GM19099 (cell line): ENCODE results near the gene SLC15A3.

Source experiments
- POLR2A ChIP-seq: IDR thresholded peaks from 3 replicates; pipeline ENCODE4 v1.6.1; 2011; ENCODE audit warnings: low read depth; ENCODE audit not compliant: insufficient read length; ENCODE audit errors: extremely low read depth

SLC15A3 gene

DNA sequence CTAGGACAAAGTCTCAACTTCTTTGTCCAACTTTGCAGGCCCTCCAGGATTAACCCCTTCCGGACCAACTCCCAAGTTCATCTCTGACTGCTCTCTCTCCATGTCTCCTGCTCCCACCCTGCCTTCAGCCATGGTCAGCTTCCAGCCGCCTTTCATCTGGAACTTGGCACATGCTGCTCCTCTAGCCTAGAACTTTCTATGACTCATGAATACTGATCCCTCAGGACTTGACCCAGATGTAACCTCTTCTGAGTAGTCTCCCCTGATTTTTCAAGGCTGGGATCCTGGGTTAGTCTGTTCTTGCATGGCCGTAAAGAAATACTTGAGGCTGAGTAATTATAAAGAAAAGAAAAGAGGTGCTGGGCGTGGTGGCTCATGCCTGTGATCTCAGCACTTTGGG lies 5.2 kb upstream of the SLC15A3 start:
- TF ChIP-seq POLR2A: no peak

DNA sequence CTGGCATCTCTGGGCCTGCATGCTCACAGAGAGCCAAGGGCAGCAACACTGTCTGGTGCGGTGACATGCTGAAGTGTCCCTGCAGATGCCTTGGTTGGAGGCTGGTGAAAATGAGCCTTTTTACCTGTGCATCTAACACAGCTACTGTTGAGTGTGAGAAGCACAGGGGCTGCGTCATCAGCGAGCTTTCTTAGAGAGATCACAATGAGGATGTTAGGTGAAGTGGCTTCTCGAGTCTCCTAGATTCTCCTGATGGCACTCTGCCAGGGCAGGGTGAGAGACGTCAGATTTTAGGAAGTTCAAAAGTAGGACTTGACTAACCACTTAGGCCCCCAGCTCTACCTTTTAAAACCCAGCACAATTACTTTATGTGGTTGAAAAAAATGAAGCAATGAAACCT lies 3.6 kb upstream of the SLC15A3 start:
- no peak for TF ChIP-seq POLR2A

DNA sequence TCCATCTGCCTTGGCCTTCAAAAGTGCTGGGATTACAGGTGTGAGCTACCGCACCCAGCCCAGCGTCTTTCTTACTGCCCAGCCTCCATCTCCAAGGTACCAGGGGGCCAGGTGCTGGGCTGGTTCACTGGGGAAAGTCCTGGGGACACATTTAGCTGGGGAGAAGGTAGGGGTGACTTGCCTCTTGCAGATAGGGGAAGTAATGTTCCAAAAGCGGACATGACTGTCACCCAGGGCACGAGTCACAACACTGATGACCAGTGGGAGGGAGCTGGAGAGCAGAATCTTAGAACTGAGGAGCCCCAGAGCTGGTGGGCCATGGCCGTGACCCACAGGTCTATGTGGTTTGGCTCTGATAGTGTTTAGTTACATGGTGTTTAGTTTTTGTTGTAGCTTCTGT lies 2.4 kb upstream of the SLC15A3 start:
- TF ChIP-seq POLR2A: no peak

DNA sequence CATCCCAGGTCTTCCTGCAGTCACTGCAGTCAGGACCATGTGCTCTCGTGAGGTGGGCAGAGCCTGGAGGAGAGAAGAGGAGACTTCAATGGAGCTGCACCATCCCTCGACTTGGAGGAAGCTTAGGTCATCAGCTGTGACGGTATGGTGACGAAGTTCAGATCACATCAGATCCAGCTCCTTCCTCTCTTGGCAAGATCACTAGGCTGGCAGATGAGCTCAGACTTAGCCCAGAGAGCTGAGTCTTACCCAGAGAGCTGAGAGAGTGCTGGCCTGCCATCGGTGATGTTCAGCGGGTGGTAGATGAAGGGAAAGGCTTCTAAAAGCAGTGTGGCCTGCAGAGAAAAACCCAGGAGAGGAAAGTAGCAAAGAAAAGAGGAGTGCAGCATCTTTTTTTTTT lies 1.8 kb upstream of the SLC15A3 start:
- TF ChIP-seq POLR2A: no peak

DNA sequence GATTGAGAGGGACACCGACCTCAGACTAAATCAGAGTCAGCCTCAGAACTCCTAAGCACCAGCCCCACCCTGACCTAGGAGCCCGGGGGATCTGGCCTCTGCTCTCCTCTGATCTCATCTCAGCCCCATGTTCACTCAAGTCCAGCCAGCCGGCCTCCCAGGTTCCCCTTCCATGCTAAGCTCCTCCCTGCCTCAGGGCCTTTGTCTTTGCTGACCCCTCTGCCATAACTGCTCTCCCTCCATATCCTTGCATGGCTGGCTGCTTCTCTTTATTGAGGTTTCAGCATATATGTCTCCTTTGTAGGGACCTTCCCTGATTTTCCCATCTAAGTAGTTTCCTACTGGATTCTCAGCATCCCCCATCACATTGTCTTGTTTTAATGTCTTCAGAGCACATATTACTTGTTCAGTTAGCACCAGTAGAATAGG lies 780 bp upstream of the SLC15A3 start:
- TF ChIP-seq POLR2A: peak; percentile 43

DNA sequence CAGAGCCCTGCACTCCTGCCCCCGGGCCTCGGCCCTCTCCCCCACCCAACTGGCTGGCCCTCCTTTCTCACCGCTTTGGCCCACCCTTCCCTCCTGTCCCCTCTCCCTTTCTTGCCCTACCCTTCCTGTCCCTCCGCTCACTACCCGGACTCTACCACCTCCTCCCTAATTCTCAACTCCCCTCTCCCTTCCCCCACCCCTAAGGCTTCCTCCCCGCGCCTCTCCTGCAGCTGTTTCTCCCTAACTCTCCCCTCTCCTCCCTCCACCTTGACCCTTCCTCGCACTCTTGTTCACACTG lies 421 bp downstream of the SLC15A3 start:
- no peak for TF ChIP-seq POLR2A

DNA sequence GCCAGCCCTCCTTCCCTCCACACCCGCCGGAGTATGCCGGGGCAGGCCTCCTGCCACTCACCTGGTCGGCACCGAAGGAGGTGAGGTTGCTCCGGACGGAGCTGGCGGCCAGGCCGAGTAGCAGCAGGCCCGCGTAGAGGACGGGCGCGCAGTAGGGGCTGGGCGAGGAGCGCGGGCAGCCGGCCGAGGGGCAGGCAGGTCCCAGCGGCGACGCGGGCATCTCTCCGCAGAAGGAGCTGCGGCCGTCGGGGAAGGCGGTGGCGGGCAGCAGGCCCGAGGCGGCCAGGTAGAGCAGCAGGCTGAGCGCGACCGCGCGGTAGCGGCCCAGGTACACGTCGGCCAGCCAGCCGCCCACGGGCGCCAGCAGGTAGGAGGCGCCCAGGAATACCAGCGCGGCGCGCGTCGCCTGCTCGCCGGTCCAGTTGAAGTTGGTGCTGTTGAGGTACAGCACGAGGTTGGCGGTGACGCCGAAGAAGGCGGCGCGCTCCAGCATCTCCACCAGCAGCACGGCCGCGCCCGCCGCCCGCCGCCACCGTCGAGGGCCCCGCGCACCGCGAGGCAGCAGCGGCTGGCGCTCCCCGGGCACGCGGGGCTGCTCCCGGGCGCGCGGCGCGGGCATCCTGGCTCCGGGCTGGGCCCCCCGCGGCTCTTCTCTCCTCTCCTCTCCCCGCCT lies 907 bp downstream of the SLC15A3 start:
- peak; percentile 52 for TF ChIP-seq POLR2A

DNA sequence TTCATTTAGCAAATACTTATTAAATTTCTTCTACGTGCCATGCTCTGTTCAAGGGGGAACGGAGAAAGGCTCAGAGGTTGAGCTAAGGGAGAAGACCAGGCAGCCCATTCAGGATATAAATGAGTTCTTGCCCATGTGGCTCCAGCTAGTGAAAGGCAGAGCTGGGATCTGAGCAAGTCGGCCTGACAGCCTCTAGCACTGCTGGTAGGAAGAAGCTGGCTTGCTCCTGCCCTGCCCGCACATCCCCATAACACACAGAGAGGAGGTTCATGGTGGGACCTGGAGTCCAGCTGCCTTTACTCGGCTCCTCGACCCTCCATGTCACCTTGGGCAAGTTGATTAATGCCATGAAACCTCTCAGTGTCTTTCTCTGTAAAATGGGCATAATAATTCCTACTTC lies 2.0 kb downstream of the SLC15A3 start:
- TF ChIP-seq POLR2A: no peak

DNA sequence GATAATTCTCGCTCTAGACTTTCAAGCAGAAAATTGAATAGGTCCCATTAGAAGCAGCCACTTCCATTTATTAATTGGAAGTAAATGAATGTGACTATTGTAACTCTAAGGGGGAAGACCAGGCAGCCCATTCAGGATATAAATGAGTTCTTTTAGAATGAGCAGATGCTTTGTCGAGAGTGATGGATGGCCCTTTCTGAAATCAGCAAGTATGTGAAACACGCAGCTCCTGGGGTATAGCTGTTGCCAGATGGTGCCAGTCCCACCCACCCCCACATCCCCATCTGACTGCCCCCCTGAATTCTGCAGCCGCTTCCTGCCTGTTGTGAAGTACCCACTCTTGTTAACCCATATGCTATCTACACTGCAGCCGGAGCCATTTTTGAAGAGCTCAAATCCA lies 3.7 kb downstream of the SLC15A3 start:
- no peak for TF ChIP-seq POLR2A

DNA sequence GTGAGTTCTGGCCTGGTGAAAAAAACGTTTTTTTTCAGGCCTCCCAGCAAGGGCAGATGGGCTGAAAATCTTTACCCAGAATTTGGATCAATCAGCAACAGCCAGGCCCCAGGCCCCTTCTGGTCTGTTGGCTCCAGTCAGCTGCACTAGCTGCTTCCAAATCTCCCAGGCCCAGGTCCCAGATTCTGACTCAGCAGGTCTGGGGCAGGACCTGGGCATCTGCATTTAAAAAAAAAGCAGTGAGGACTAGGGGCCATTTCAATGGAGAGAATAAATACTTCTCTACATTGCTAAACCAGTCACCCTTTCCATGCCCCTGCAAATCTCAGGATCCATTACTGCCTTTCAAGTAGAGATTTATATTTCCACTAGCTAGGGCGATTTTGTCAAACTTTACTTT lies 4.3 kb downstream of the SLC15A3 start:
- TF ChIP-seq POLR2A: no peak

DNA sequence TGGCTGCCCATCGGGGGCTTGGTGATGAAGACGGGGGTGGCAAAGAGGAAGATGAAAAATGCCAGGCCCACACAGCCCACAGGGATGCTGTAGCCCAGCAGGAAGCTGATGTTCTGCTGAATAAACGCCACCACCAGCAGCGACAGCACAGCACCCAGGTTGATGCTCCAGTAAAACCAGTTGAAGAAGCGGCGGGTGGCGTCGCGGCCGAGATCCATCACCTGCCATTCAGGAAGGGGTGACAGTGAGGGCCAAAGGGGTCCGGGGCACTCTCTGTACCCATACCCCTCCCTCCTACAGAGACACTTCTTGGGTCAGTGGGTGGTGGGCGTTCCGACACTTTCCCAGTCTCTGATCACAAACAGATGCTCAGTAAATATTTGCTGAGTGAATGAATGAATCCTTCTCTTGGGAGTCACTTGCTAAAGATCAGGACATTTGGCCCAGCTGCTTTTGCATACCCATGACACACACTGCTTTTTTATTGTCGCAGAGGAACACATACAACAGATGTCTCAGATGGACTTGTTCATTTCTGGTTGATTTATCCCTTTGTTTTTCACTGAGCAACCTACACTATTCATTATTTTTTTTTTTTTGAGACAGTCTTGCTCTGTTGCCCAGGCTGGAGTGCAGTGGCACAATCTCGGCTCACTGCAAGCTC lies 5.2 kb downstream of the SLC15A3 start:
- TF ChIP-seq POLR2A: no peak

DNA sequence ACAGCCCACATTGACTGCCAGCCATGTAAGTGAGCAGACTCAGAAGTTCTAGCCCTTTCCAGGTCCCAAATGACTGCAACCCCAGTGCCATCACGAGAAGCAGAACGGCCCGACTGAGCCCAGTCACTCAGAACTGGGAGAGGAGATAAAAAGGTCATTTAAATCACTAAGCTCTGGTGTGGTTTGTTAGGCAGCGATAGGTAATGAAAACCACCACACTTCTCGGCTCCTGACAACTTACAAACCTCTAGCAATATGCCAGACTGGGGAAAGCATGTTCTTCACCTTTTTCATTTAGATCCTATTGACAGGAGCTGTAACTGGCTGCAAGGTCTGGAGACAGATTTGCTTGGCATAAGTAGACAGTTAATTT lies 6.7 kb downstream of the SLC15A3 start:
- no peak for TF ChIP-seq POLR2A

DNA sequence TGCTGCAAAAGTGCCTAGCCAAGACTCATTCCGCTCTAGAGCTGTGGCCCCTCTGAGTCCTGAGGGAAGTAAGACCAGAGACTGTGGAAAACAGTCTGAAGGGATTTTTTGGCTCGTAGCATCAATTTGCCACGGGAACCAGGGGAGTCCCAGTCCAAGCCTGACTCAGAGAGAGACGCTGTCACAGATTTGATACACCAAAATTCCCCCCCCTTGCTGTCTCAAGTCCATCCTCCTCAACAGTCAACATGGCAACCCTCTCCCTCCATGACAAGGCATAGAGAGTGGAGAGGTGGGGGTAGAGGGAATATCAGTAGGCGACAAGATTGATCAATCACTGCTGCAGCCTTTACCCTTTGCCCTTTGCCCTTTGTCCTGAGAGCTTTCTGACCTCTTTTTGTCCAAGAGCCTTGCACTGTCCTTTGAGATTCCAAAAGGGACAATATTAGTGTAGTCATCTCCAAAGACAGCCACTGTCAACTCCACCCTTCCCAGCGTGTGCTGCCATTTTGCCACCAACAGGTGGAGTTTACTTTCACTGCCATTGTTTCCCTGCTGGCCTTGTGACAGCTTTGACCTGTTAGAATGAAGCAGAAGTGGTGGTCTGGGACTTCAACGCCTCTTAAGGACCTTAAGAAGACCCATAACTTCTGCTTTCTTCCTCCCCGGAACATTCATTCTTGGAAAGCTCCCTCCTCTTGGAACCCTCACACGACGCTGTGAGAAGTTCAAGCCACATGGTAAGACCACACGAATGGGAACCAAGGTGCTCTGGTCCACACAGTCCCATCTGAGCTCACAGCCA lies 7.3 kb downstream of the SLC15A3 start:
- TF ChIP-seq POLR2A: no peak

DNA sequence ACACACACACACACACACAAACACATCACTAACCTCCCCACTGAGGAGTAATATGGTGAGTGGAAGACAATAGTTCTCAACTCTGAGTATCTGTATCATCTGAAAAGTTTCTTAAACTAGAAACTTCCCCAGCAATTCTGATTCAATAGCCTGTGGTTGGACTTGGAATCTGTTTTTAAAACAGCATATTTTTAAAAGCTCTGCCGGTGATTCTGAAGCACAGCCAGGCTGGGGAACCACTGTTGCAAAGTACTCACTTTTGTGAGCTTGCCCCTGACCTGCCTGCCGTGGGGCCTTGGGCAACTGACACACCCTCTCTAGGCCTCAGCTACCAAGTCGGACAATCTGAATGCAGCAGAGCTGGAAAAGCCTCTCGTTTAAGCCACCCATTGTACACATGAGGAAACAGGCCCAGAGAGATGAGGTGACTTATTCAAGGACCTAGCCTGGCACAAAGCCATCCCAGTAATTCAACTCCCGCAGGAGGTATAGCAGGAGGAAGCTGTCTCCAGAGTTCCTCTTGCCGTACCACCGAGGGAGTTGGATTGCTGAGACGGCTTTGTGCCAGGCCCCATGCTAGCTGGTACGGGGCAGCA lies 8.9 kb downstream of the SLC15A3 start:
- no peak for TF ChIP-seq POLR2A

DNA sequence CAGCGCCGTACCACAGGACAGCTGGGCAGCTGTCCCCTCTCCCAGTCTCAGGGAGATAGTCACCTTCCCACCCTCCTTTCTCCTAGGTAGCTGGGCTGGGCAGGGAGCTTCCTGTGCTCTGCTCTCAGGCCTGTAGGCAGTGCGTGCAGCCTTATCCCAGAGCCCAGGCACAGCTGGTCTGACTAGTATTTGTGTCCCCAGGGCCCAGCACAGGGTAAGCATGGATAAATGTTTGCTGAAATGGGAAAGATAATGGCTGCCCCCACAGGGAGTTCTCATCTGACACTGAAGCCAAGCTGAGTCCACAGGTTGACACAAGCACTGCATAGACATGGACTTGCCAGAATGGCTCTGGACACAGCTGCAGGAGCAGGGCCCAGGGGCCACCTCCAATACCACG lies 9.8 kb downstream of the SLC15A3 start:
- TF ChIP-seq POLR2A: no peak
